ENCODE measurements around the gene ALKBH1.
"Not testable (repeated sequence)": the region's sequence is repeated elsewhere in the genome, so short reads cannot be mapped to it uniquely, and the experiment has no call there.

Gene ALKBH1

GRCh38 chr14:77709412-77709811 is 1.6 kb upstream of the ALKBH1 start:
- TF ChIP-seq ZNF274 (IDR thresholded peaks at IDR 0.05; ENCODE audit: low read depth, low read length), result no peak
- peak overlapping the region; percentile 83 for H3K4me3 ChIP-seq (ENCODE audit: low read length)

- TF ChIP-seq ZNF274 (IDR thresholded peaks at IDR 0.05; ENCODE audit: low read depth, low read length), result no peak
- H3K4me3 ChIP-seq (ENCODE audit: low read length), result peak overlapping the region; percentile 83
These were observed 926 bp upstream of the ALKBH1 start for GRCh38 chr14:77708749-77709148.

- no peak for TF ChIP-seq ZNF274 (IDR thresholded peaks at IDR 0.05; ENCODE audit: low read depth, low read length)
- H3K4me3 ChIP-seq (ENCODE audit: low read length), result peak overlapping the region; percentile 83
These were observed 484 bp downstream of the ALKBH1 start for GRCh38 chr14:77707355-77707723.

GRCh38 chr14:77691259-77691658 is 16.6 kb downstream of the ALKBH1 start:
- no peak for TF ChIP-seq ZNF274 (IDR thresholded peaks at IDR 0.05; ENCODE audit: low read depth, low read length)
- no peak overlapping the region for H3K4me3 ChIP-seq (ENCODE audit: low read length)

- no peak for TF ChIP-seq ZNF274 (IDR thresholded peaks at IDR 0.05; ENCODE audit: low read depth, low read length)
These were observed 25.7 kb downstream of the ALKBH1 start for GRCh38 chr14:77682158-77682553.

GRCh38 chr14:77681196-77682157 is 26.3 kb downstream of the ALKBH1 start:
- TF ChIP-seq ZNF274 (IDR thresholded peaks at IDR 0.05; ENCODE audit: low read depth, low read length), result no peak

More at GRCh38 chr14:77682158-77682553, 25.7 kb downstream of the ALKBH1 start:
- H3K4me3 ChIP-seq (ENCODE audit: low read length), result no peak overlapping the region

GRCh38 chr14:77674931-77675330 is 32.9 kb downstream of the ALKBH1 start:
- no peak for TF ChIP-seq ZNF274 (IDR thresholded peaks at IDR 0.05; ENCODE audit: low read depth, low read length)

More at GRCh38 chr14:77681196-77682157, 26.3 kb downstream of the ALKBH1 start:
- no peak overlapping the region for H3K4me3 ChIP-seq (ENCODE audit: low read length)

DNA sequence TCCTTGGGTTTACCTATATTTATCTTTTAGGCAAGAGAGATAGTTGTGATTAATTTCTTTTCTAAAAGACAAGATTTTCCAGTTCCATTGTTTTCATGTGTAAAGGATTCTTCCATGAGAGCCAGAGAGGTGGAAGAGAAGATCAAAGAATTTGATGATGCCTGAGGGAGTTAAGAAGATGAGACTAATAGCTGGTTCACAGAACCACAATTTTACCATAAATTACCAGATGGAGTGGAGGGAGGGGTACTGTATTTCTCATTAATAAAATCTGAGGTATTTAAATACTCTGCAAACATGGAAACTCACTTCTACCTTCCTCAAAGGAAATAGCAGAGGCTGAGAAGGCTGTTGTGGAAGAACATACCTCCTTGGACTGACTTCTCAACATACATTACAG is 34.6 kb downstream of the ALKBH1 start:
- no peak overlapping the region for H3K4me3 ChIP-seq (ENCODE audit: low read length)
- no peak for TF ChIP-seq ZNF274 (IDR thresholded peaks at IDR 0.05; ENCODE audit: low read depth, low read length)

More at GRCh38 chr14:77674931-77675330, 32.9 kb downstream of the ALKBH1 start:
- H3K4me3 ChIP-seq (ENCODE audit: low read length), result no peak overlapping the region

- TF ChIP-seq ZNF274 (IDR thresholded peaks at IDR 0.05; ENCODE audit: low read depth, low read length), result no peak
- no peak overlapping the region for H3K4me3 ChIP-seq (ENCODE audit: low read length)
These were observed 40.5 kb downstream of the ALKBH1 start for GRCh38 chr14:77667331-77667730.

DNA sequence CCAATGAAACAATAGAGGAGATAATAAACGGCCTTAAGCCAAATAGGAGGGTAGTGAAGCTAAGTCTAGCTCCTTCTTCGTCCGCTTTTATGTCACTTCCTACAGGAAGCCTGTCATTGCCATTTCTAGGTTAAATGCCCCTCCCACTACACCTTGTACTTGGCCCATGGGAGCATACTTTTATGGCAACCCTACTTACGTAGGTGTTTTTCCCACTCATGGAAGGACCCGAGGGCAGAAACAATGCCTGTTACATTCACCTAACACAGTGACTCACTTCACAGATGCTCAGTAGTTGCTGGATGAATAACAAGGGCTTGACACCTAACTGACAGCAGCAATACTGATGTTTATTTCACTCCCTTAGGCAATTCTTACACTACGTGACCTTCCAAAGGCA is 44.5 kb downstream of the ALKBH1 start:
- H3K4me3 ChIP-seq (ENCODE audit: low read length), result no peak overlapping the region
- TF ChIP-seq ZNF274 (IDR thresholded peaks at IDR 0.05; ENCODE audit: low read depth, low read length), result no peak

DNA sequence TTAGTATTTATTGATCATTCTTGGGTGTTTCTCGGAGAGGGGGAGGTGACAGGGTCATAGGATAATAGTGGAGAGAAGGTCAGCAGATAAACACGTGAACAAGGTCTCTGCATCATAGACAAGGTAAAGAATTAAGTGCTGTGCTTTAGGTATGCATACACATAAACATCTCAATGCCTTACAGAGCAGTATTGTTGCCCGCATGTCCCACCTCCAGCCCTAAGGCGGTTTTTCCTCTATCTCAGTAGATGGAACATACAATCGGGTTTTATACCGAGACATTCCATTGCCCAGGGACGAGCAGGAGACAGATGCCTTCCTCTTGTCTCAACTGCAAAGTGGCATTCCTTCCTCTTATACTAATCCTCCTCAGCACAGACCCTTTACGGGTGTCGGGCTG is 46.3 kb downstream of the ALKBH1 start:
- H3K4me3 ChIP-seq (ENCODE audit: low read length), result not testable (repeated sequence)

DNA sequence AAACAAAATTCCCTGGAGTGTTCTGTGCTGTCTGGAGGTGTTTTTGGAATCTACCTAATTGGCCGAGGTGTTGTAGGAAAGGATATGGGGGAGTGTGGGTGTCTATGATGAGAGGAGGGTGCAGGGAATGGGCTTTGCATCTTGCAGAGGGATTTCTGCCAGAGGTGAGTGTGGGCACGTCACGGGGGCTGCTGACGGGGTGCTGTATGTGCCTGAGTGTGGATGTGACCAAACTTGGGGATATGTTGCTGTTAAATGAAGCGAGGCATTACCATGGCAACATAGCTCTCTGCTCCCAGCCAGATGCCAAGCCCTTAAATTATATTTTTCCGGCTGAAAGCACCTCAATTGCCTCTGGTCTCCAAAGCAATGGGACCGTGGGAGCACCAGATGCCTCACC is 47.1 kb downstream of the ALKBH1 start:
- H3K4me3 ChIP-seq (ENCODE audit: low read length), result no peak overlapping the region
- no peak for TF ChIP-seq ZNF274 (IDR thresholded peaks at IDR 0.05; ENCODE audit: low read depth, low read length)

- TF ChIP-seq ZNF274 (IDR thresholded peaks at IDR 0.05; ENCODE audit: low read depth, low read length), result no peak
- H3K4me3 ChIP-seq (ENCODE audit: low read length), result no peak overlapping the region
These were observed 48.0 kb downstream of the ALKBH1 start for GRCh38 chr14:77659831-77660230.

- no peak overlapping the region for H3K4me3 ChIP-seq (ENCODE audit: low read length)
- no peak for TF ChIP-seq ZNF274 (IDR thresholded peaks at IDR 0.05; ENCODE audit: low read depth, low read length)
These were observed 50.5 kb downstream of the ALKBH1 start for GRCh38 chr14:77657280-77657679.

- no peak overlapping the region for H3K4me3 ChIP-seq (ENCODE audit: low read length)
- no peak for TF ChIP-seq ZNF274 (IDR thresholded peaks at IDR 0.05; ENCODE audit: low read depth, low read length)
These were observed 53.8 kb downstream of the ALKBH1 start for GRCh38 chr14:77654001-77654441.

Measured in GM08714 (cell line).